ENCODE data around the gene CHRNA4. TPM values are rescaled to one million over a fixed set of nuclear protein-coding genes. Genes with fewer than 3 reads are reported as not detected.

CHRNA4 gene
- total and polyA plus RNA-seq, 2 of the 4 experiments (the other 2 are of a cell fraction) = not detected

- H3K36me3 ChIP-seq (ENCODE audit: control insufficient read depth, insufficient read depth, low read length) = no peaks in the 10 kb centered on the region
- H2AFZ ChIP-seq (replicated peaks; ENCODE audit: low read length, poor library complexity) = no peak overlapping the region
- no peak overlapping the region for H3K18ac ChIP-seq (ENCODE audit: low read depth, low read length)
- DNase-seq (no peak), ATAC-seq (ENCODE audit: low read depth) (no peak)
- no peak overlapping the region for H2BK5ac ChIP-seq (ENCODE audit: low read depth, low read length, poor library complexity, severe bottlenecking)
- no peak overlapping the region for H3K4me2 ChIP-seq (ENCODE audit: low read depth, low read length)
- WGBS, 2 experiments (ENCODE audit: extremely low coverage in 2 of 2, insufficient read length in 1 of 2) = 87% methylated on average over 42 of the region's 59 CpGs; no CpG with 5 or more reads in 1 of the 2 experiments
- no peak overlapping the region for H2BK15ac ChIP-seq (ENCODE audit: low read depth, low read length)
- CTCF ChIA-PET = no interaction called here
- no peak overlapping the region for H3K14ac ChIP-seq (replicated peaks; ENCODE audit: low read depth, low read length)
- H3K9me3 ChIP-seq (ENCODE audit: control insufficient read depth, insufficient read depth, low read length) = no peaks in the 10 kb centered on the region
- no peak overlapping the region for H4K91ac ChIP-seq (ENCODE audit: insufficient read depth, low read depth, low read length)
- H3K27ac ChIP-seq (ENCODE audit: insufficient read depth, low read length) = no peak overlapping the region
- in situ Hi-C loops (cut with MboI; ENCODE audit: low sequenced_read_pairs) = no loop called here
- BruUV-seq (replicated peaks) = no TSS peak
- intact Hi-C loops (cut with micrococcal nuclease) = no loop called here
- H3K9me1 ChIP-seq (ENCODE audit: insufficient read depth, low read length) = no peaks in the 10 kb centered on the region
- no peaks in the 10 kb centered on the region for H4K20me1 ChIP-seq (ENCODE audit: insufficient read depth, low read length)
- POLR2A ChIA-PET (ENCODE audit: unreplicated experiment) = no interaction called here
- no peak overlapping the region for H3K9ac ChIP-seq (ENCODE audit: low read depth, low read length)
- H3K4me3 ChIP-seq (ENCODE audit: insufficient read depth, low read depth, low read length) = no peak overlapping the region
- dilution Hi-C loops (cut with HindIII; ENCODE audit: low sequenced_read_pairs, unreplicated experiment) = no loop called here
- peaks cover 42% of the 10 kb centered on the region for H3K27me3 ChIP-seq (ENCODE audit: control insufficient read depth, insufficient read depth, low read length)
- H4K5ac ChIP-seq (ENCODE audit: low read depth, low read length) = no peak overlapping the region
- H2AK5ac ChIP-seq (ENCODE audit: low read depth, low read length) = no peak overlapping the region
- no peak overlapping the region for H3K56ac ChIP-seq (ENCODE audit: extremely low read depth, insufficient read depth, low read length)
- H2AK9ac ChIP-seq (replicated peaks; ENCODE audit: low read depth, low read length, poor library complexity) = no peak overlapping the region
- no peak overlapping the region for H4K8ac ChIP-seq (ENCODE audit: low read depth in 2 of 2, low read length in 2 of 2)
- no peak overlapping the region for H2BK20ac ChIP-seq (ENCODE audit: low read depth, low read length)
- H3K23ac ChIP-seq (ENCODE audit: low read depth, low read length) = no peak overlapping the region
- H2BK120ac ChIP-seq (ENCODE audit: low read depth, low read length) = no peak overlapping the region
- no peaks in the 10 kb centered on the region for H3K4me1 ChIP-seq (ENCODE audit: control insufficient read depth, insufficient read depth, low read length)
- no peaks in the 10 kb centered on the region for H3K79me1 ChIP-seq (ENCODE audit: low read depth in 1 of 2, low read length in 2 of 2)
- no peak overlapping the region for H3K4ac ChIP-seq (ENCODE audit: low read depth, low read length)
- TF ChIP-seq CEBPB (IDR thresholded peaks at IDR 0.05; ENCODE audit: low read depth, low read length) = no peak
- no peak for TF ChIP-seq NFE2L2 (IDR thresholded peaks at IDR 0.05; ENCODE audit: low read depth, low read length)
- TF ChIP-seq MXI1 (IDR thresholded peaks at IDR 0.05; ENCODE audit: borderline replicate concordance, low read depth, low read length) = no peak
- TF ChIP-seq RFX5 (IDR thresholded peaks at IDR 0.05; ENCODE audit: low read depth, low read length) = no peak
- no peak for TF ChIP-seq CTCF (conservative IDR thresholded peaks at IDR 0.05; ENCODE audit: low read depth, low read length)
- no peak for TF ChIP-seq MAZ (IDR thresholded peaks at IDR 0.05; ENCODE audit: borderline replicate concordance, low read depth, low read length)
- no peak for TF ChIP-seq RCOR1 (IDR thresholded peaks at IDR 0.05; ENCODE audit: insufficient replicate concordance, low read length)
- TF ChIP-seq BHLHE40 (IDR thresholded peaks at IDR 0.05; ENCODE audit: low read depth, low read length) = no peak
- no peak for TF ChIP-seq USF2 (IDR thresholded peaks at IDR 0.05; ENCODE audit: low read depth, low read length)
- TF ChIP-seq POLR2A (IDR thresholded peaks at IDR 0.05; ENCODE audit: low read depth, low read length) = no peak
- no peak for TF ChIP-seq ELK1 (IDR thresholded peaks at IDR 0.05; ENCODE audit: borderline replicate concordance, low read depth, low read length)
- no peak for TF ChIP-seq FOS (IDR thresholded peaks at IDR 0.05; ENCODE audit: low read depth, low read length)
- no peak for TF ChIP-seq CHD1 (IDR thresholded peaks at IDR 0.05; ENCODE audit: low read depth, low read length)
- no peak for TF ChIP-seq MAFK (IDR thresholded peaks at IDR 0.05; ENCODE audit: low read depth, low read length)
- TF ChIP-seq SMC3 (IDR thresholded peaks at IDR 0.05; ENCODE audit: low read depth, low read length) = no peak
Measured at GRCh38 chr20:63342561-63343459, 18.3 kb downstream of the CHRNA4 start.
